Caco-2 (cell line): ENCODE measurements around the gene TAS1R3. TPM values are rescaled to one million over a fixed set of nuclear protein-coding genes. Genes with fewer than 3 reads are reported as not detected.

Experiments
- BruUV-seq: library from RNA; stranded (reverse); fragments of 400-500 nt; replicated peaks from 2 replicates; lab custom pipeline; 2021; lab: Mats Ljungman, UMichigan
- CTCF ChIA-PET: fragments of 300-600 bp; sonication (Branson Sonifier 250); formaldehyde crosslinking; loops from one replicate; lab custom pipeline; 2022; ENCODE audit warnings: antibody characterized with exemption; lab: Charles Lee
- POLR2A ChIA-PET: fragments of 300-600 bp; sonication (Branson Sonifier 250); formaldehyde crosslinking; loops from one replicate; lab custom pipeline; 2022; ENCODE audit warnings: antibody characterized with exemption; lab: Charles Lee
- DNase-seq, 2 experiments: peaks; one replicate each; pipeline versions ENCODE4 v3.0.0 to v3.0.0-alpha.2; 2020 to 2022
- H3K27me3 ChIP-seq: replicated peaks from 2 replicates; pipeline ENCODE4 v1.6.0; 2011; ENCODE audit warnings: low read length; ENCODE audit not compliant: control insufficient read depth, insufficient read depth
- H3K36me3 ChIP-seq: 2 replicates; pipeline ENCODE4 v1.5.1; 2011; ENCODE audit warnings: low read length; ENCODE audit not compliant: control insufficient read depth, insufficient read depth
- H3K4me1 ChIP-seq: fragments of 250-450 bp; sonication (Bioruptor Pico); 2 replicates; pipeline ENCODE4 v1.5.1; 2020; ENCODE audit warnings: mild to moderate bottlenecking
- H3K4me3 ChIP-seq: 2 replicates; pipeline ENCODE4 v1.5.1; 2011; ENCODE audit warnings: low read depth, mild to moderate bottlenecking, control low read depth, low read length
- H3K9me3 ChIP-seq: fragments of 250-450 bp; sonication (Bioruptor Pico); 2 replicates; pipeline ENCODE4 v1.5.1; 2020; ENCODE audit warnings: mild to moderate bottlenecking, moderate library complexity
- H3K27ac Mint-ChIP-seq: one replicate; pipeline ENCODE4 v1.8.0; 2022; ENCODE audit warnings: mixed read lengths; ENCODE audit not compliant: unreplicated experiment
- H3K27me3 Mint-ChIP-seq: one replicate; pipeline ENCODE4 v1.8.0; 2022; ENCODE audit warnings: mixed read lengths; ENCODE audit not compliant: insufficient read depth, unreplicated experiment
- H3K36me3 Mint-ChIP-seq: one replicate; pipeline ENCODE4 v1.8.0; 2022; ENCODE audit warnings: mild to moderate bottlenecking, mixed read lengths; ENCODE audit not compliant: insufficient read depth, unreplicated experiment
- H3K4me1 Mint-ChIP-seq: one replicate; pipeline ENCODE4 v1.8.0; 2022; ENCODE audit warnings: low read depth, mixed read lengths; ENCODE audit not compliant: unreplicated experiment
- H3K4me3 Mint-ChIP-seq: one replicate; pipeline ENCODE4 v1.8.0; 2022; ENCODE audit warnings: mild to moderate bottlenecking, moderate library complexity, mixed read lengths; ENCODE audit not compliant: unreplicated experiment
- H3K9me3 Mint-ChIP-seq: one replicate; pipeline ENCODE4 v1.8.0; 2022; ENCODE audit warnings: mixed read lengths; ENCODE audit not compliant: unreplicated experiment
- CTCF ChIP-seq, 2 experiments: fragments of 200-600 bp in 1 of 2; IDR thresholded peaks; 1 replicate in 1 of 2; 2 replicates in 1 of 2; pipeline versions ENCODE4 v1.5.1 to v1.8.0; 2011 to 2022; ENCODE audit warnings: antibody characterized with exemption in 1 of 2, control low read depth in 1 of 2, inconsistent platforms in 1 of 2, low read depth in 1 of 2, low read length in 1 of 2, mild to moderate bottlenecking in 1 of 2, moderate library complexity in 1 of 2; ENCODE audit not compliant: insufficient read depth in 1 of 2, severe bottlenecking in 1 of 2, unreplicated experiment in 1 of 2
- intact Hi-C: fragments of 100-400 bp; cut with micrococcal nuclease; formaldehyde crosslinking; loops from one replicate; pipeline ENCODE4 v1.10.0; 2022; ENCODE audit not compliant: unreplicated experiment
- total RNA-seq: library from RNA; stranded (reverse); gene quantifications from 2 replicates; pipeline ENCODE4 v1.2.3, GENCODE V29; 2022

The TAS1R3 gene
- total RNA-seq, 1 experiment from 2014 or later = 0.29 TPM

DNA sequence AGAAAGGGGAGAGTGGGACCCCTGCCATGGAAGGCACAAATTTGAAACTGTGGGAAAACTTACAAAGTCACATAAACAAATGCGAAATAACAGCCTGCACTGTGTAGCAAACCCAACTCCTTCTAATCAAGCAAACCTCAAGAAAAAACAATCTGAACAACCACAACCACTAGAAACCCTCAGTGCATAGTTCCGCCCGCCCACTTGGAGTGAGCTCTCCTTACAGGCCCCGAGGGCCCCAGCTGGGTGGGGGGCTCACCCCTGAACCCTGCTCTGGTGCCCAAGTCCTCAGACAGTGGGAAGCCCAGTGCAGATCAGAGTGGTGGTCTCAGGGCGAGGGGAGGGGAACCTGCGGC is 28.2 kb downstream of the TAS1R3 start:
- Mint-ChIP-seq H3K9me3 (no peaks in the 10 kb centered on the region), H3K4me1 (peaks cover 8% of the 10 kb centered on the region), H3K36me3 (peaks cover 15% of the 10 kb centered on the region), H3K27me3 (no peaks in the 10 kb centered on the region), H3K4me3 (peak overlapping the region; percentile 56), H3K27ac (peak overlapping the region; percentile 30)
- Histone ChIP-seq H3K4me1 (peaks cover 25% of the 10 kb centered on the region), H3K36me3 (no peaks in the 10 kb centered on the region), H3K9me3 (no peaks in the 10 kb centered on the region), H3K27me3 (no peaks in the 10 kb centered on the region), H3K4me3 (no peak overlapping the region)
- ChIA-PET CTCF (no interaction called here), POLR2A (no interaction called here)
- BruUV-seq = TSS peak; percentile 30
- TF ChIP-seq CTCF (IDR thresholded peaks at IDR 0.05; ENCODE audit: insufficient read depth in 1 of 2, low read depth in 1 of 2, low read length in 1 of 2, severe bottlenecking in 1 of 2, unreplicated experiment in 1 of 2) = no peak
- intact Hi-C loops = no loop called here
- DNase-seq = no peak

DNA sequence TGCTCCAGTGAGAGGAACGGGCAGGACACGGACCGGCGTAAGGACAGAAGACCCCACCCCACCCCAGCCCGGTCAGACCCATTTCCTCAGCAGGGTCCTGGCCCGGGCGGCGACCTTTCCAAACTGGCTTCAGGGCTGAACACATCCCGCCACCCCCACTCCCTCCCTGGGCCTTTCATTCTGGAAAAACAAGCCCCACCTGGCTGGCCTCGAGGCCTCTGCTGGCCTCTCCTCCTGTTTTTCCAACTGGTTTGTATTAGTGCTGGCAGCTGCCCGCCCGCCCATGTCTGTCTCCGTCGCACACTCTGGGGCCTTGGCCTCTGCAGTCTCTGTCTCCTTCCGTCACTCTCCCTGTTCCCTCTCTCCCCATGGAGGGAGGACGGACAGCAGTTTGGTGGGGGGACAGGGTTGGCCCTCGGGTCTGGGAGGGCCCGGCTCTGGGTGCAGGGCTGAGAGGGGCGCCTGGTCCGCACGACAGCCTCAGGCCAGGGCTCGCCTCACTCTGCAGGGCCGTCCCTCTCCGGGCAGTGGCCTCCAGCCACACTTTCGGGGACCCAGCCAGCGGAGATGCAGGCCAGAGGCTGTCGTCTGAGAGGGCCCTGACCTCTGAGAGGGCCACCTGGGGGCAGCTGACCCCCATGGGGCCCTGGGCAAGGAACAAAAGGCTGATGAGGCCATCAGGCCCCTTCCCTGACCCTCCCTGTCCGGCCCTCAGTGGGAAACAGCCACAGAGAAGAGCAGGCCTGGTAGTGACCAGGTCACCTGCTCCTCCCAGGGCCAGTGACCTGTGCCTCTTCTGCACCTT is 28.8 kb downstream of the TAS1R3 start:
- CTCF ChIA-PET = no interaction called here
- H3K27ac Mint-ChIP-seq = peak overlapping the region; percentile 30
- no peak overlapping the region for H3K4me3 ChIP-seq

More for the DNA sequence above, 28.8 kb downstream of the TAS1R3 start:
- TF ChIP-seq CTCF (IDR thresholded peaks at IDR 0.05; ENCODE audit: insufficient read depth in 1 of 2, low read depth in 1 of 2, low read length in 1 of 2, severe bottlenecking in 1 of 2, unreplicated experiment in 1 of 2) = no peak
- no peak for DNase-seq
- no peaks in the 10 kb centered on the region for H3K9me3 ChIP-seq
- H3K4me1 ChIP-seq = peaks cover 21% of the 10 kb centered on the region
- Mint-ChIP-seq H3K27me3 (no peaks in the 10 kb centered on the region), H3K4me1 (peaks cover 8% of the 10 kb centered on the region), H3K36me3 (peaks cover 10% of the 10 kb centered on the region), H3K9me3 (no peaks in the 10 kb centered on the region), H3K4me3 (peak overlapping the region; percentile 56)
- POLR2A ChIA-PET = no interaction called here
- no TSS peak for BruUV-seq
- no peaks in the 10 kb centered on the region for H3K27me3 ChIP-seq
- H3K36me3 ChIP-seq = no peaks in the 10 kb centered on the region
- intact Hi-C loops = no loop called here
